Measurements from ENCODE around the gene TPP2.

The TPP2 gene

GRCh38 chr13:102597029-102597961 is 509 bp downstream of the TPP2 start:
- TF ChIP-seq, protein P1, sequence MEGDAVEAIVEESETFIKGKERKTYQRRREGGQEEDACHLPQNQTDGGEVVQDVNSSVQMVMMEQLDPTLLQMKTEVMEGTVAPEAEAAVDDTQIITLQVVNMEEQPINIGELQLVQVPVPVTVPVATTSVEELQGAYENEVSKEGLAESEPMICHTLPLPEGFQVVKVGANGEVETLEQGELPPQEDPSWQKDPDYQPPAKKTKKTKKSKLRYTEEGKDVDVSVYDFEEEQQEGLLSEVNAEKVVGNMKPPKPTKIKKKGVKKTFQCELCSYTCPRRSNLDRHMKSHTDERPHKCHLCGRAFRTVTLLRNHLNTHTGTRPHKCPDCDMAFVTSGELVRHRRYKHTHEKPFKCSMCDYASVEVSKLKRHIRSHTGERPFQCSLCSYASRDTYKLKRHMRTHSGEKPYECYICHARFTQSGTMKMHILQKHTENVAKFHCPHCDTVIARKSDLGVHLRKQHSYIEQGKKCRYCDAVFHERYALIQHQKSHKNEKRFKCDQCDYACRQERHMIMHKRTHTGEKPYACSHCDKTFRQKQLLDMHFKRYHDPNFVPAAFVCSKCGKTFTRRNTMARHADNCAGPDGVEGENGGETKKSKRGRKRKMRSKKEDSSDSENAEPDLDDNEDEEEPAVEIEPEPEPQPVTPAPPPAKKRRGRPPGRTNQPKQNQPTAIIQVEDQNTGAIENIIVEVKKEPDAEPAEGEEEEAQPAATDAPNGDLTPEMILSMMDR (IDR thresholded peaks at IDR 0.05), result no peak

- TF ChIP-seq, protein P1 (IDR thresholded peaks at IDR 0.05), result no peak
Measured at GRCh38 chr13:102598061-102598460, 1.3 kb downstream of the TPP2 start.

- TF ChIP-seq, protein P1 (IDR thresholded peaks at IDR 0.05), result no peak
Measured at GRCh38 chr13:102599426-102600012, 2.7 kb downstream of the TPP2 start.

DNA sequence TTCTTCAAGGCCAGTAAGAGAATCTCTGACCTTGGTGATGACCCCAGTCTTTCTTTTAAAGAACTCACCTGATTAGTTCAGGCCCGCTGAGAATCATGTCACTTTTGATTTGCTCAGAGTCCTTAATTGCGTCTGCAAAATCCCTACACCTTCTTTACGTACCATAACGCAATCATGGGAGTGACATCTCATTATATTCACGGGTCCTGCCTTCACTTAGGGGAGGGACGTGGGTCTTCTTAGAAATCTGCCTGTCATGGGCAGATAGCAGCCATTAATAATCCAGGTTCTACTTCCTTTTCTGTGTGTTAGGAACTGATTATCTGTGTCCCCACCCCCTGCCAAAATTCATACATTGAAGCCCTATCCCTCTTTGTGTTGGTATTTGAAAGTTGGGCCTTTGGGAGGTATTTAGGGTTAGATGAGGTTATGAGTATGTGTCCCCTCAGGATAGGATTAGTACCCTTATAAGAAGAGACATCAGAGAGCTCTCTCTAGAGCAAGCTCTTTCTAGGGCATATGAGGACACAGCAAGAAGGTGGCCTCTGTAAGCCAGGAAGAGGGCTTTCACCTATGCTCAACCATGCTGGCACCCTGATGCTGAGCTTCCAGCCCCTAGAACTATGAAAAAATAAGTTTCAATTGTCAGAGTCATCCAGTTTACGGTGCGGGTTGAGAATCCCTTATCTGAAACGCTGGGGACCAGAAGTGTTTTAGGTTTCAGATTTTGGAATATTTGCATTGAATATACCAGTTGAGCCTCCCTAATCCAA is 9.9 kb downstream of the TPP2 start:
- TF ChIP-seq, protein P1 (IDR thresholded peaks at IDR 0.05), result no peak

GRCh38 chr13:102608974-102609373 is 12.2 kb downstream of the TPP2 start:
- TF ChIP-seq, protein P1 (IDR thresholded peaks at IDR 0.05), result no peak

DNA sequence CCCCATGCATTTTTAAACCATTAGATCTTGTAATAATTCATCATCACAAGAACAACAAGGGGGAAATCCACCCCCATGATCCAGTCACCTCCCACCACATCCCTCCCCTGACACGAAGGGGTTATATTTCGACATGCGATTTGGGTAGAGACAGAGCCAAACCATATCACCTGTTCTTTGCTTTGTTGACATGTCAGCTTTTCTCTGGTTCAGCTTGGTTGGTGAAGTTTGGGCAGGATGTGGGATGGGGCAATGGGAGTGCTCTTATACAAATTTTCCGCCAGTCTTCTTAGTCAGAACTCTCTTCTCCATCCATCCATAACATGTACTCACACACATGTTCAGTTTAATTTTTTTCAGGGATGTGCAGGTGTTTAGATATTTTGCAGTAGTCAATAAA is 12.9 kb downstream of the TPP2 start:
- TF ChIP-seq, protein P1 (IDR thresholded peaks at IDR 0.05), result no peak

GRCh38 chr13:102610296-102610895 is 13.6 kb downstream of the TPP2 start:
- TF ChIP-seq, protein P1 (IDR thresholded peaks at IDR 0.05), result no peak
